ELR (cell line): Measurements from ENCODE around the gene CDC42EP4.

Experiments
- DNase-seq: peaks from one replicate; pipeline ENCODE4 v3.0.0-alpha.2; 2015; ENCODE audit warnings: low read depth

CDC42EP4 gene

DNA sequence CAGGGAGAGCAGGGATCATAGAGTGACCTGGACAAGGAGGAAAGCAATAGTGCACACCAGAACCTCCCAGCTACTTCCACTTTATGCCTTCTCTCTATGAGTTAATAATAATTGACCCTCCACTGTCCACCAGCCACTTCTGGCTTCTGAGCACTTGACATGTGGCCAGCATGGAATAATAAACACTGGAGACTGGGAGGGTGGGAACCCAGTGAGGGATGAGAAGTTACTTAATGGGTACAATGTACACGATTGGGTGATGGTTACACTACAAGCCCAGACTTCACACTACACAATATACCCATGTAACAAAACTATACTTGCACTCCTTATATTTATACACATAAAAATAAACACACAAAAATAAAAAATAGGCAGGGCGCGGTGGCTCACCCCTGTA lies 11.4 kb downstream of the CDC42EP4 start:
- no peak for DNase-seq

DNA sequence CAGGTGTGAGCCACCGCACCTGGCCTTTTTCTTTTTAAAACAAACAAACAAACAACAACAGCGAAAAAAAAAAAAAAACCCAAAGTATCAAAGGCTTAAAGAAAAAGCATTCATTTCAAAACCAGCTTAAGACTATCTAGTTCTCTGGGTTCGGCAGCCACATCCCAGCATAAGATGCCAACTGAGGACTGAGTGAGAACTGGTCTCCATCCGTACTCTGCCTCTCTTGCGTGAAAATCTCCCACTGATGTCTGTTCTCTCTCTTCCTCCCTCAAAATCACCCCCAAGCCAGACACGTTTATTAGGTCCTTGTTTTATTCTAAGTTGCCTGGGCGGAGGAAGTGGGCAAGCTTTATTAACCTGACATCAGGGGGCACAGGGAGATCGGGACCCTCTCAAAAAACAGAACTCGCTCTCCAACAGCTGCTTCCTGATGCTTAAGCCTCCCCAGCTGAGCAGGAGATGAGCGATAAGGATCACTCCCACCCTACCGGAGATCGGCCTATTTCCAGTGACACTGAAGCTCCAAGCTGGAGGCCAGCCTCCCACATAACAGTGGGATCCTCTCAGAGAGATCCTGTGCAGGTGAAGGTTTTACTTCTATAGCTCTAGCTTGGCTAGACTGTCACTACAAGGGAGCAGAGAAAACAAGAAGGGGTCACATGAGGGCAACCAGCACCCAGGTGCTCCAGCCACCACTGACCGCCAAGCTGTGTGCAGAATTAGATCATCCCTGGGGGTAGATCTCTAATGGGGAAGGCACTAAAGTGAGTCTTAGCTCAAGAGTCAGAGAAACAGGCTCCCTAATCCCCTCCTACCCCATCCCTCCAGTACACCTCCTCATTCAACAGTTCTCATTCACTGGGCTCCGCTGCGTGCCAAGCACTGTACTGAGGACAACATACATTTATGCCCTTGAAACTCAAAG lies 13.6 kb downstream of the CDC42EP4 start:
- DNase-seq, result peak; percentile 44

GRCh38 chr17:73293480-73293911 lies 18.3 kb downstream of the CDC42EP4 start:
- DNase-seq, result peak; percentile 90

DNA sequence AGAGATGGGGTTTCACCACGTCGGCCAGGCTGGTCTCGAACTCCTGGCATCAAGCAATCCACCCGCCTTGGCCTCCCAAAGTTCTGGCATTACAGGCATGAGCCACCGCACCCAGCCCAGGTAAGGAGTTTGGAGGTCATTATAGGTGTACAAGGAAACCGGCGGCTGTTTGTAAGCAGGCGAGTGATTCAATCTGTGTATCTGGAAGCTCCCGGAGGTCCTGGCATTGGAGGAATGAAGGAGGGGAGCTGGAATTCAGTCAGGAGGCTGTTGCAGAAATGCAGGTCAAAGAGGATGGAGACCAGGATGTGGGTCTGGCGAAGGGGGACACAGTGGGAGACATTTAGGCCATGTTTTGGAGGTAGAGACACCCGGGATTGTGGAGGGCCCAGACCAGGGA lies 18.8 kb downstream of the CDC42EP4 start:
- peak; percentile 34 for DNase-seq

DNA sequence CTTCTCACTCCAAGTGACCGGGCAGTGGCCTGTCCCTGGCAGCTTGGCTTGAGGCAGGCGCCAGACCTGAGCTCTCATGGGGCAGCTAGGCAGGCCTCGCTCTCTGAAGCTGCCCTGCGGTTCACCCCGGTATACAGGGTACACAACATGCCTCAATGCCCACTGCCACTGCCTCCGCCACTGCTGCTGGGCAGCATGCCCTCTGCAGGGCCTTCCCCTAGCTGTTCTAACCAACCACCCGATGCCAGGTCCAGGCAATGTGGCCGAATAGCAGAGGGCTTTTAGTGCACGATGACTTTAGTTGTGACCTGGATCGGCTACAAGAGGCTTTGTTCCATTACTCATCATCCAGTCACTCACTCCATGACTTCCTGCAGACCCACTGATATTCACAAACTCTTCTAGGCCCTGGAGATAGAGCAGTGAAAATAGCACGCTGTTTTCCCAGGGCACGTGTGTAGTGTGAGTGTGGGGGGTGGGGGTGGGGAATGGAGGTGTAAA lies 19.7 kb downstream of the CDC42EP4 start:
- DNase-seq, result peak; percentile 95

DNA sequence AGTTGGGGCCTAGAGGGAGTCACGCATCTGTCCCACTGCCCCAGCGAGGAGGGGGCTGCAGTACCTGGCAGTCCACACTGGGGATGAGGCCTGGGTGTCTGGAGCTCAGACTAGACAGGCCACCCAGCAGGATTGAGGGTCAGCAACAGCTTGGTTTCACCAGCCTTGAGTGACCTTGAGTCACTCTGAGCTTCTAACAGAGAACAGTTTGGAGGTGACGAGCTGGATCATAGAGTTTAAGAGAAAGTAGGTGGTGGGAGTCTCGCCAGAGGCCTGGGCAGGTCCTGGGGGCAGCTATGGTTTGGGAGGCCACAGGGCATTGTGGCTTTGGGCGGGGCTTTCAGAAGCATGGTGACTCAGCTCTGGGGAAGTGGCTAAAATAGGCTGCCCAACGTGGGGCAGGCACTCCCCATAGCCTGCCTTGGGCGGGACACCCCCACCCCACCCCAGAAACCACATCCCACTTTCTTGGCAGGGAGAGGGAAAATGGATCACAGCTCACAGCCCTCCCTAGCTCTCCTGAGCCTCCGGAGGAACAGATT lies 20.5 kb downstream of the CDC42EP4 start:
- DNase-seq, result peak; percentile 99

- DNase-seq, result peak; percentile 39
Measured at GRCh38 chr17:73290399-73291259, 21.2 kb downstream of the CDC42EP4 start.

- no peak for DNase-seq
Measured at GRCh38 chr17:73289549-73290254, 22.1 kb downstream of the CDC42EP4 start.

DNA sequence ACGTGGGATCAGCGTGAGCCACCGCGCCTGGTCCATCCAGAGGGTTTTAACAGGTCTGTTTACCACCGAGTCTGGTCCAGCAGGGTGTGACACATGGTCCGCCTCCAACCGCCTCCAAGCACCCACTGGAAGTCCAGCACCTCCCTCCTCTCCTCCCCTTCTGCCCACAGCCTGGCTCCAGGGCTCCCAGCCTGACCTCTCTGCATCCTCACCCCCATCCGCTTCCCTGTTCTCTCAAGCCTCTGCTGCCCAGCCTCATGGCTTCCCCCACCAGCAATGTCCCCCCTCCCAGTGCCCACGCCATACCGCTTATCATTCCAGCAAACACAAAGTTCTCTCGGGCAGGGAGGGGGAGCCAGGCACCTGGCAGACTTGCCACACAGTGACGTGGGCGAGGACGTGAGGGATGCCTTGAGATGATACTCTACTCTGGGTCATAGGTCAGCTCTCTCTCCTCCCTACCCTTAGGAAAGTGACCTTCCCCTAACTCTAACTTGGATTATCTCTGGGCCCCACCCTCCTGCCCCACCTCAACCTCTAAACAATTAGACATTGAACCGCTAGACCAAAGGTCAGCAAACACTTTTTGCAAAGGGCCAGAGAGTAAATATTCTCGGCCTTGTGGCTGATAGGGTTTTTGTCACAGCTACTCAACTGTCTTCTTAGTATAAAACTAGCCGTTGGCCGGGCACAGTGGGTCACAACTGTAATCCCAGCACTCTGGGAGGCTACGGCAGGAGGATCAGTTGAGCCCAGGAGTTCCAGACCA lies 23.1 kb downstream of the CDC42EP4 start:
- no peak for DNase-seq

- no peak for DNase-seq
Measured at GRCh38 chr17:73286863-73287296, 24.9 kb downstream of the CDC42EP4 start.

DNA sequence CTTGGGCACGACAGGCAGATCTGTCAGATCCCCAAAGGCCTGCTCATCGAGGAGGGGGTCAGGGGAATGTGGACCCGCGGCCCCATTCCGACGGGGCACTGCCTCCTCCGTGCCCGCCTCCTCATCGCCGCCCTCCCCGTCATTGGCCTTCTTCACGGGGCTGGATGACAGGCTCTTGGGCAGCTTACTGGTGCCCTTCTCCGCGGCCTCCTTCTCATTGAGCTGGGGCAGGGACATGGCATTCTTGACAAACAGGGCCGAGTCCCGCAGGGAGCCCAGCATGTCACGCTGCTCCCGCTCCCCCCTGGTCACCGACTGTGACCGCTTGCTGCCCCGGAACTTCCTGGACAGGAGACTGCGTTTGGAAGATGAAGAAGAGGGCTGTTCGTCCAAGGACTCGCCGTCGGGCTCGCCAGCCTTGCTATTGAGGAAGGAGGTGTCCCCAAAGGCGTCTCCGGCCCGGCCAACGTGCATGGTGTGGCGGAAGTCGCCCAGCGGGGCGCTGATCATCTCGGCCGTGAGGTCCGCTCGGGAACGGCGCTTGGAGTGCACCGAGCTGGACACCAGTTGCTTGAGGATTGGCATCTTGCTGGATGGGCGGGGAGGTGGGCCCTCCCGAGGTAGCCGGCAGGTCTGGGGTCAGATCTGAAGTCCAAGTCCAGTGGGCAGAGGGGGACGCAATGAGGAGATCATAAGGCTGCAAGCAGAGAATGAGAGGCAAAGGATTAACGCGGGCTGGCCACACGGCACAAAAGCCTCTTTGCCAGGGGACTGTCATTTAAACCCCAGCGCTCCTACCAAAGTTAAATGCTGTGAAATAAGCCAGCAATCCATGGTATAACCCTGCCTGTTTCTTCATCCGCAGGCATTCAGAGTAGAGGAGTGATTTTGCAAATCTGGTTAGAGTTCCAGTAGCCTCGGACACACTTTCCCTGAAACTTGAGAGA lies 25.6 kb downstream of the CDC42EP4 start:
- DNase-seq, result no peak

- no peak for DNase-seq
Measured at GRCh38 chr17:73285603-73285908, 26.2 kb downstream of the CDC42EP4 start.

DNA sequence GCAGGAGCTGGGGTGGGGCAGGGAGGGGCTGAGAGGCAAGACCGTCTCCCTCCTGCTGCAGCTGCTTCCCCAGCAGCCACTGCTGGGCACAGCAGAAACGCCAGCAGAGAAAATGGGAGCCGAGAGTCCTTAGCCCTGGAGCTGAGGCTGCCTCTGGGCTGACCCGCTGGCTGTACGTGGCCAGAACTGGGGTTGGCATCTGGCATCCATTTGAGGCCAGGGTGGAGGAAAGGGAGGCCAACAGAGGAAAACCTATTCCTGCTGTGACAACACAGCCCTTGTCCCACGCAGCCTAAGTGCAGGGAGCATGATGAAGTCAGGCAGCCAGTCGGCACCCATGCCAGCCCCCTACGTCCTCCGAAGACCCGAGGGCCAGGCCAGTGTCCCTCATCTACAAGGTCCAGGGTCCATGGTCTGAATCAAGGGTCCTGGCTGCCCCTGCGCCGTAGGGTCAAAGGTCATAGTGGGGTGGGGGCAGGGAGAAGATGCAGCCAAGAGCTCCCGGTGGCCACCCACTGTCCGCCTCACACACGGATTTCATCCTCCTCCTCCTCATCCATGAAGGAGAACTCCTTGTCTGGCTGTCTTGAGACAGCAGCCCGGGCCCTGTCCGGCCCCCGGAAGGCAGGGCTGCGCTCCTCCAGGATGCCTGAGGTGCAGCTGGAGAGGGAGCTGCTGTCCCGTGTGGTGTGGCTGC lies 26.7 kb downstream of the CDC42EP4 start:
- no peak for DNase-seq

DNA sequence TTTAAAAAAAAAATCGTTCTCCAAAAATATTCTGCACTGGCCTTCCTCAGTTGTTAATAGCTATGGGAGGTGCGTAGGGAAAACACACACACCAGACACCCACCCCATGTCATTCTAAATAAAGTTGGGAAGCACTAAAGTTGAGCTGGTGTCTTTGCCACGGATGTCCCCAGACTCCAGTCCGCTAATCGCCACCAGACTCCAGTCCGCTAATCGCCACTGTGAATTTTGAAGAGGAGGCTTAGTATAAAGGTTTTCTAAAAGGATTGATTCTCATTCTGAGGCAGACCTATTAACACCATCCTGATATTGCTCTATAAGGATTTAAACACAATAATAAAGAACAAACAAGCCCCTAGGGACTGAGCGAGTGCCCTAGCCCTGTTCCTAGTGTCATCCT lies 27.4 kb downstream of the CDC42EP4 start:
- no peak for DNase-seq

DNA sequence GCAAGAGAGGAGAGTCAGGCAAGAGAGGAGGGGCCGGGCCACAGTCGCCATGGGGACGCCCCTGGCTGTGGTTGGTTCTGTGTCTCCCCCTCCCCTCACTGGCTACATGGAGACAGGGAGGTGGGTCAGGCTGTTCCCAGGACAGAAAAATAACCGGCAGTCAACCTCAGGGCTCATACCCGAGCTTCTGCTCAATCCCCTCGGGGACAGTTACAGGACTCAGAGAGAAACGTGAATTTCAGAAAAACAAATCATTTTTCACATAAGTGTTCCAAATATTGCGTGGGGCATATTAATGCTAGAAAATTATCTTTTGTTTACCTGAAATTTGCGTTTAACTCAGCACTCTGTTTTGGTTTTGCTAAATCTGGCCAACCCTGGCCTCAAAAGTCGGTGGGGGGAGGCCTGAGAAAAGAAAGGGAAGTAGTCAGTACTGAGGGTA lies 27.9 kb downstream of the CDC42EP4 start:
- no peak for DNase-seq

DNA sequence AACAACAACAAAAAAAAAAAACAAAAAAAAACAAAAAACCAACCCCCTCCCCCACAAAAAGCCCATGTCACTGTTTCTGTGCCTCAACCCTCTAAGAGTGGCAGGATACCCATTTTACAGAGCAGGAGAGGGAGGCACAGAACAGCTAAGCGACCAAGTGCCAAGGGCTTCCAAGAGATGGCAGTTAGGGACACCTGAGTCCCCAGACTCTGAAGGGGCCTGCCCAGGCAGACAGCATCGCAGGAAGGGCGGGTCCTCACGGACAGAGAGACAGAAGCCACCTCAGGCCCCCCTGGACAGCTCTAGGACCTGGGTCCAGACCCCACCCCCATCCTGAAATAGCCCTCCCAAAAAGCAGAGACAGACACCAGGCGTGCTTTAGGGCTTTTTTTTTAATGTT lies 28.6 kb downstream of the CDC42EP4 start:
- no peak for DNase-seq

- no peak for DNase-seq
Measured at GRCh38 chr17:73282629-73283028, 29.2 kb downstream of the CDC42EP4 start.

DNA sequence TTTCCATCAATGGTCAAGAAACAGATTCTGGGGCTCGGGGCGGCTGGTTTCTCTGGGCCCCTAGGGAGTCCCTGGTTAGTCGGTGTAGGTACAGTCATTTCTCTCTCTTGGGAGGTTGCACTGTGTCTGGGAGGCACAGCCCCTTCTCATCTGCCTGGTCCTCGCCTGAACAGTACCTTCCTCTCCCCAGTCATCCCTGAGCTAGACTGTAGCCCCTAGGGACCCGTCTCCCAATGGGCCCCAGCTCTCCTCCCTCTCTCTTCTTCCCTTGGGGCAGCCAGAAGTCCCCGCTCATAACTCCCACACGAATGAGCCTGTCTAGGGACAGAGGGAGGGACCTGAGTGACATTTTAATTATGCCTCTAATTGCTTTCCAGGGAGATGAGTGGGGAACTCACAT lies 29.9 kb downstream of the CDC42EP4 start:
- DNase-seq, result no peak

- no peak for DNase-seq
Measured at GRCh38 chr17:73280191-73280590, 31.6 kb downstream of the CDC42EP4 start.
